Neural cell (in vitro differentiated cells): ENCODE measurements around the gene CD300A.

Experiments
- EP300 ChIP-seq: fragments of 450-650 bp; conservative IDR thresholded peaks from 2 replicates; pipeline ENCODE4 v1.6.1; 2014; ENCODE audit warnings: antibody characterized with exemption, mild to moderate bottlenecking, moderate library complexity; ENCODE audit not compliant: poor library complexity, severe bottlenecking
- EZH2 ChIP-seq: fragments of 200-600, 300-800 bp; shearing (Covaris generic), sonication (generic); IDR thresholded peaks from 2 replicates; pipeline ENCODE4 v1.6.1; 2014; ENCODE audit warnings: antibody characterized with exemption, low read length, borderline replicate concordance, mild to moderate bottlenecking; ENCODE audit not compliant: insufficient read depth, poor library complexity, severe bottlenecking
- POLR2AphosphoS5 ChIP-seq: IDR thresholded peaks from 2 replicates; pipeline ENCODE4 v1.6.1; 2012
- RAD21 ChIP-seq: fragments of 450-650 bp; conservative IDR thresholded peaks from 2 replicates; pipeline ENCODE4 v1.6.1; 2014; ENCODE audit warnings: antibody characterized with exemption, mild to moderate bottlenecking, moderate library complexity
- SMC3 ChIP-seq: fragments of 450-650 bp; conservative IDR thresholded peaks from 2 replicates; pipeline ENCODE4 v1.6.1; 2014; ENCODE audit warnings: antibody characterized with exemption, mild to moderate bottlenecking, moderate library complexity; ENCODE audit not compliant: poor library complexity
- TAF1 ChIP-seq: IDR thresholded peaks from 2 replicates; pipeline ENCODE4 v1.6.1; 2012; ENCODE audit warnings: low read depth
- TF ChIP-seq, protein P1 (sequence below): fragments of 450-650 bp; IDR thresholded peaks from 2 replicates; pipeline ENCODE4 v1.5.1; 2014; ENCODE audit warnings: antibody characterized with exemption, mild to moderate bottlenecking, moderate library complexity; ENCODE audit not compliant: poor library complexity, severe bottlenecking
- TF ChIP-seq, protein P2 (sequence below): IDR thresholded peaks from 2 replicates; pipeline ENCODE4 v1.6.1; 2012; ENCODE audit warnings: borderline replicate concordance

DNA sequence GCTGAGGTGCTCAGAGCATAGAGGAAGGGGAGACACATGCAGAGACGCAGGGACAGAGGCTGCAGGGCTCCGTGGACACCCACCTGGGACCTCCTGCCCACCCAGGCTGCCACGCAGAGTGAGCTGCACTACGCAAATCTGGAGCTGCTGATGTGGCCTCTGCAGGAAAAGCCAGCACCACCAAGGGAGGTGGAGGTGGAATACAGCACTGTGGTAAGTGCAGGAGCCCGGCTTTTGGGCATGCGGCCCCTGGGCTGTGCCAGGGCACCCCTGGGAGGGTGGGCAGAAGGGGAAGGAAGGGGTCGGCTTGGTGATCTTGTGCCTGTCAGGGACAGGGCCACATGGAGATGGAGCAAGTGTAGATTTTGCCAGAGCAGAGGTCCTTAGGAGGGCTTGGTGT is 15.2 kb downstream of the CD300A start:
- TF ChIP-seq, protein P1, sequence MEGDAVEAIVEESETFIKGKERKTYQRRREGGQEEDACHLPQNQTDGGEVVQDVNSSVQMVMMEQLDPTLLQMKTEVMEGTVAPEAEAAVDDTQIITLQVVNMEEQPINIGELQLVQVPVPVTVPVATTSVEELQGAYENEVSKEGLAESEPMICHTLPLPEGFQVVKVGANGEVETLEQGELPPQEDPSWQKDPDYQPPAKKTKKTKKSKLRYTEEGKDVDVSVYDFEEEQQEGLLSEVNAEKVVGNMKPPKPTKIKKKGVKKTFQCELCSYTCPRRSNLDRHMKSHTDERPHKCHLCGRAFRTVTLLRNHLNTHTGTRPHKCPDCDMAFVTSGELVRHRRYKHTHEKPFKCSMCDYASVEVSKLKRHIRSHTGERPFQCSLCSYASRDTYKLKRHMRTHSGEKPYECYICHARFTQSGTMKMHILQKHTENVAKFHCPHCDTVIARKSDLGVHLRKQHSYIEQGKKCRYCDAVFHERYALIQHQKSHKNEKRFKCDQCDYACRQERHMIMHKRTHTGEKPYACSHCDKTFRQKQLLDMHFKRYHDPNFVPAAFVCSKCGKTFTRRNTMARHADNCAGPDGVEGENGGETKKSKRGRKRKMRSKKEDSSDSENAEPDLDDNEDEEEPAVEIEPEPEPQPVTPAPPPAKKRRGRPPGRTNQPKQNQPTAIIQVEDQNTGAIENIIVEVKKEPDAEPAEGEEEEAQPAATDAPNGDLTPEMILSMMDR, result no peak
- no peak for TF ChIP-seq EZH2
- no peak for TF ChIP-seq RAD21
- TF ChIP-seq EP300, result no peak
- TF ChIP-seq SMC3, result no peak
- TF ChIP-seq, protein P2, sequence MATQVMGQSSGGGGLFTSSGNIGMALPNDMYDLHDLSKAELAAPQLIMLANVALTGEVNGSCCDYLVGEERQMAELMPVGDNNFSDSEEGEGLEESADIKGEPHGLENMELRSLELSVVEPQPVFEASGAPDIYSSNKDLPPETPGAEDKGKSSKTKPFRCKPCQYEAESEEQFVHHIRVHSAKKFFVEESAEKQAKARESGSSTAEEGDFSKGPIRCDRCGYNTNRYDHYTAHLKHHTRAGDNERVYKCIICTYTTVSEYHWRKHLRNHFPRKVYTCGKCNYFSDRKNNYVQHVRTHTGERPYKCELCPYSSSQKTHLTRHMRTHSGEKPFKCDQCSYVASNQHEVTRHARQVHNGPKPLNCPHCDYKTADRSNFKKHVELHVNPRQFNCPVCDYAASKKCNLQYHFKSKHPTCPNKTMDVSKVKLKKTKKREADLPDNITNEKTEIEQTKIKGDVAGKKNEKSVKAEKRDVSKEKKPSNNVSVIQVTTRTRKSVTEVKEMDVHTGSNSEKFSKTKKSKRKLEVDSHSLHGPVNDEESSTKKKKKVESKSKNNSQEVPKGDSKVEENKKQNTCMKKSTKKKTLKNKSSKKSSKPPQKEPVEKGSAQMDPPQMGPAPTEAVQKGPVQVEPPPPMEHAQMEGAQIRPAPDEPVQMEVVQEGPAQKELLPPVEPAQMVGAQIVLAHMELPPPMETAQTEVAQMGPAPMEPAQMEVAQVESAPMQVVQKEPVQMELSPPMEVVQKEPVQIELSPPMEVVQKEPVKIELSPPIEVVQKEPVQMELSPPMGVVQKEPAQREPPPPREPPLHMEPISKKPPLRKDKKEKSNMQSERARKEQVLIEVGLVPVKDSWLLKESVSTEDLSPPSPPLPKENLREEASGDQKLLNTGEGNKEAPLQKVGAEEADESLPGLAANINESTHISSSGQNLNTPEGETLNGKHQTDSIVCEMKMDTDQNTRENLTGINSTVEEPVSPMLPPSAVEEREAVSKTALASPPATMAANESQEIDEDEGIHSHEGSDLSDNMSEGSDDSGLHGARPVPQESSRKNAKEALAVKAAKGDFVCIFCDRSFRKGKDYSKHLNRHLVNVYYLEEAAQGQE, result no peak
- TF ChIP-seq TAF1, result no peak
- TF ChIP-seq POLR2AphosphoS5, result no peak
